OCI-LY7 (cell line): ENCODE data around the gene DLX1. TPM values are rescaled to one million over a fixed set of nuclear protein-coding genes. Genes with fewer than 3 reads are reported as not detected.

Experiments used
- BruUV-seq: library from RNA; stranded (reverse); fragments of 400-500 nt; replicated peaks from 2 replicates; lab custom pipeline; 2021; lab: Mats Ljungman, UMichigan
- CTCF ChIA-PET: fragments of 300-600 bp; sonication (Branson Sonifier 250); formaldehyde crosslinking; loops from one replicate; lab custom pipeline; 2022; ENCODE audit warnings: antibody characterized with exemption; ENCODE audit not compliant: unreplicated experiment; lab: Charles Lee
- POLR2A ChIA-PET: fragments of 300-600 bp; sonication (Branson Sonifier 250); formaldehyde crosslinking; loops from one replicate; lab custom pipeline; 2022; ENCODE audit warnings: antibody characterized with exemption; lab: Charles Lee
- DNase-seq: peaks from one replicate; pipeline ENCODE4 v3.0.0-alpha.2; 2015; ENCODE audit warnings: low spot score
- H2AFZ ChIP-seq: fragments of 200-600 bp; sonication (generic), shearing (Covaris generic); 2 replicates; pipeline ENCODE4 v1.6.1; 2014; ENCODE audit warnings: mild to moderate bottlenecking, antibody characterized with exemption, low read length, moderate library complexity
- H3K27ac ChIP-seq: fragments of 200-600 bp; sonication (generic); 2 replicates; pipeline ENCODE4 v1.5.1; 2014; ENCODE audit warnings: mixed run types, low read depth, mild to moderate bottlenecking, moderate library complexity, low read length, inconsistent platforms; ENCODE audit not compliant: poor library complexity, severe bottlenecking
- H3K36me3 ChIP-seq: fragments of 200-600 bp; sonication (generic); 2 replicates; pipeline ENCODE4 v1.6.1; 2014; ENCODE audit warnings: mild to moderate bottlenecking, antibody characterized with exemption, low read length, moderate library complexity, mixed read lengths; ENCODE audit not compliant: insufficient read depth
- H3K4me1 ChIP-seq: fragments of 200-600 bp; sonication (generic); 2 replicates; pipeline ENCODE4 v1.5.1; 2014; ENCODE audit warnings: mild to moderate bottlenecking, low read length; ENCODE audit not compliant: insufficient read depth, poor library complexity, severe bottlenecking
- H3K4me2 ChIP-seq: fragments of 200-600 bp; sonication (generic); 2 replicates; pipeline ENCODE4 v1.6.1; 2014; ENCODE audit warnings: mild to moderate bottlenecking, low read length
- H3K4me3 ChIP-seq: fragments of 200-600 bp; sonication (generic); 2 replicates; pipeline ENCODE4 v1.5.1; 2014; ENCODE audit warnings: mild to moderate bottlenecking, low read depth, low read length; ENCODE audit not compliant: poor library complexity, severe bottlenecking
- H3K79me2 ChIP-seq: fragments of 200-600 bp; sonication (generic); 2 replicates; pipeline ENCODE4 v1.6.1; 2016; ENCODE audit warnings: low read depth, mild to moderate bottlenecking, low read length, moderate library complexity, mixed read lengths; ENCODE audit not compliant: insufficient read depth
- H3K9me2 ChIP-seq: fragments of 200-600 bp; sonication (generic); 2 replicates; pipeline ENCODE4 v1.6.1; 2016; ENCODE audit warnings: mild to moderate bottlenecking, low read length, mixed read lengths; ENCODE audit not compliant: insufficient read depth
- H3K9me3 ChIP-seq: fragments of 200-600 bp; sonication (generic); 2 replicates; pipeline ENCODE4 v1.6.1; 2014; ENCODE audit warnings: mild to moderate bottlenecking, mixed run types, low read length, mixed read lengths
- H4K20me1 ChIP-seq: fragments of 200-600 bp; sonication (generic); 2 replicates; pipeline ENCODE4 v1.6.1; 2014; ENCODE audit warnings: mild to moderate bottlenecking, antibody characterized with exemption, low read length, moderate library complexity, mixed read lengths; ENCODE audit not compliant: insufficient read depth
- EZH2phosphoT487 ChIP-seq: fragments of 200-600 bp; sonication (generic); IDR thresholded peaks from 2 replicates; pipeline ENCODE4 v1.6.1; 2018; ENCODE audit warnings: low read depth, borderline replicate concordance, mild to moderate bottlenecking, mixed run types, antibody characterized with exemption, low read length, moderate library complexity, mixed read lengths
- intact Hi-C: fragments of 100-400 bp; cut with micrococcal nuclease; formaldehyde crosslinking; loops from one replicate; pipeline ENCODE4 v1.10.0; 2022; ENCODE audit not compliant: unreplicated experiment
- total RNA-seq, 2 experiments: library from RNA; depleted of rRNA in 1 of 2; stranded (reverse); fragments of >200 nt in 1 of 2; shearing (Covaris generic) in 1 of 2; gene quantifications; 2 replicates each; pipeline ENCODE4 v1.2.3, GENCODE V29; 2014 to 2022
- TF ChIP-seq, protein P1 (sequence below): fragments of 200-600 bp; sonication (generic); conservative IDR thresholded peaks from 2 replicates; pipeline ENCODE4 v1.5.1; 2014; ENCODE audit warnings: mild to moderate bottlenecking, antibody characterized with exemption, low read length, moderate library complexity, mixed read lengths

Gene DLX1
- total RNA-seq, 2 experiments from 2014 or later, result not detected

DNA sequence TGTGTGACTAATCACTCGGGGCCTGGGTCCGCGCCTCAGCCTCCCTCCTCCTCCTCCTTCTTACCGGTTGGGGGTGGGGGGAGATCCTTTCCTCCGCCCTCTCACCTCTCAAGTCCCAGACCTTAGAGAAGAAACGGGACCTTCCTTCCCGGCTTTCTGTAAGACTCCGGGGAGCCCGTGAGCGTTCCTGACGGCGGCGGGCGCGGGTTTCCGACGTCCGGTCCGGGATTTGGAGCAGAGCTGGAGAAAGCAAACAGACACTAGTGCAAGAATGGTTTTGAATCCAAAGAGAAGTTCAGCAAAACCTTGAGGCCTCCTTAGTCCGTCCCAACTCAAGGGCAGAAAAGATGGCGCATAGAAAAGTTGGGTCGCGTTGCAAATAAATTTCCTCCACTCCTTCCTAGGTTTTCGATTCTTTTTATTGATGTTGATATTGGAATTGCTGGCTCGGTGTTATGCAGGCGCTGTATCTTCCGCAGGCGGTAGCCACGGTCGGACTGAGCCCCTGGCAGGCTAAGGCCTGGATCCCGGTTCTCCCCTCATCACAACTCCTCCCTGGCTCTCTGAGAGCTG lies 2.0 kb downstream of the DLX1 start:
- DNase-seq, result no peak
- ChIA-PET POLR2A (no interaction called here), CTCF (interaction anchor here (0.6 kb wide), 1 partner anchor 226 kb away, joined by 3 read pairs; no protein-coding TSS in a partner anchor)
- intact Hi-C loops, result no loop called here
- Histone ChIP-seq H4K20me1 (no peaks in the 10 kb centered on the region), H3K9me3 (no peaks in the 10 kb centered on the region), H3K4me1 (peaks cover 6% of the 10 kb centered on the region), H3K4me3 (no peak overlapping the region), H3K36me3 (no peaks in the 10 kb centered on the region), H3K4me2 (no peak overlapping the region), H3K79me2 (no peaks in the 10 kb centered on the region), H3K9me2 (no peaks in the 10 kb centered on the region), H3K27ac (no peak overlapping the region), H2AFZ (no peak overlapping the region)
- TF ChIP-seq EZH2phosphoT487, result no peak
- TF ChIP-seq, protein P1, sequence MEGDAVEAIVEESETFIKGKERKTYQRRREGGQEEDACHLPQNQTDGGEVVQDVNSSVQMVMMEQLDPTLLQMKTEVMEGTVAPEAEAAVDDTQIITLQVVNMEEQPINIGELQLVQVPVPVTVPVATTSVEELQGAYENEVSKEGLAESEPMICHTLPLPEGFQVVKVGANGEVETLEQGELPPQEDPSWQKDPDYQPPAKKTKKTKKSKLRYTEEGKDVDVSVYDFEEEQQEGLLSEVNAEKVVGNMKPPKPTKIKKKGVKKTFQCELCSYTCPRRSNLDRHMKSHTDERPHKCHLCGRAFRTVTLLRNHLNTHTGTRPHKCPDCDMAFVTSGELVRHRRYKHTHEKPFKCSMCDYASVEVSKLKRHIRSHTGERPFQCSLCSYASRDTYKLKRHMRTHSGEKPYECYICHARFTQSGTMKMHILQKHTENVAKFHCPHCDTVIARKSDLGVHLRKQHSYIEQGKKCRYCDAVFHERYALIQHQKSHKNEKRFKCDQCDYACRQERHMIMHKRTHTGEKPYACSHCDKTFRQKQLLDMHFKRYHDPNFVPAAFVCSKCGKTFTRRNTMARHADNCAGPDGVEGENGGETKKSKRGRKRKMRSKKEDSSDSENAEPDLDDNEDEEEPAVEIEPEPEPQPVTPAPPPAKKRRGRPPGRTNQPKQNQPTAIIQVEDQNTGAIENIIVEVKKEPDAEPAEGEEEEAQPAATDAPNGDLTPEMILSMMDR, result no peak
- BruUV-seq, result no TSS peak

DNA sequence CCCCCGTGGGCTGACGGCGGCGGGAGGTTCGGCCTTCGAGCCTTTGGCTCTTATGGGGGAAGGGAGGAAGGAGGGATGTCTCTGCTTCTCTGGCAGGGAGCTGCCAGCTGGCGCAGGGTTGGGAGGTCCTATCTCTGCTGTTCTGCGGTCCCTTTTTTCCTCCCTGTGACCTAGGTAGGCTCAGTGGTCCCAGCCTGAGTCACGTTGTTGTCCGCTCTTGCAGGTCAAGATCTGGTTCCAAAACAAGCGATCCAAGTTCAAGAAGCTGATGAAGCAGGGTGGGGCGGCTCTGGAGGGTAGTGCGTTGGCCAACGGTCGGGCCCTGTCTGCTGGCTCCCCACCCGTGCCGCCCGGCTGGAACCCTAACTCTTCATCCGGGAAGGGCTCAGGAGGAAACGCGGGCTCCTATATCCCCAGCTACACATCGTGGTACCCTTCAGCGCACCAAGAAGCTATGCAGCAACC lies 2.5 kb downstream of the DLX1 start:
- POLR2A ChIA-PET, result no interaction called here
- no peaks in the 10 kb centered on the region for H3K36me3 ChIP-seq
- no TSS peak for BruUV-seq
- H3K9me3 ChIP-seq, result no peaks in the 10 kb centered on the region
- DNase-seq, result no peak
- no peak overlapping the region for H3K27ac ChIP-seq
- TF ChIP-seq EZH2phosphoT487, result no peak
- TF ChIP-seq, protein P1, result no peak
- H3K9me2 ChIP-seq, result no peaks in the 10 kb centered on the region
- no peak overlapping the region for H3K4me2 ChIP-seq
- H3K4me1 ChIP-seq, result peaks cover 6% of the 10 kb centered on the region
- intact Hi-C loops, result no loop called here
- no peak overlapping the region for H3K4me3 ChIP-seq
- no peaks in the 10 kb centered on the region for H4K20me1 ChIP-seq
- H3K79me2 ChIP-seq, result no peaks in the 10 kb centered on the region
- CTCF ChIA-PET, result interaction anchor here (0.6 kb wide), 1 partner anchor 227 kb away, joined by 3 read pairs; no protein-coding TSS in a partner anchor
- H2AFZ ChIP-seq, result no peak overlapping the region

DNA sequence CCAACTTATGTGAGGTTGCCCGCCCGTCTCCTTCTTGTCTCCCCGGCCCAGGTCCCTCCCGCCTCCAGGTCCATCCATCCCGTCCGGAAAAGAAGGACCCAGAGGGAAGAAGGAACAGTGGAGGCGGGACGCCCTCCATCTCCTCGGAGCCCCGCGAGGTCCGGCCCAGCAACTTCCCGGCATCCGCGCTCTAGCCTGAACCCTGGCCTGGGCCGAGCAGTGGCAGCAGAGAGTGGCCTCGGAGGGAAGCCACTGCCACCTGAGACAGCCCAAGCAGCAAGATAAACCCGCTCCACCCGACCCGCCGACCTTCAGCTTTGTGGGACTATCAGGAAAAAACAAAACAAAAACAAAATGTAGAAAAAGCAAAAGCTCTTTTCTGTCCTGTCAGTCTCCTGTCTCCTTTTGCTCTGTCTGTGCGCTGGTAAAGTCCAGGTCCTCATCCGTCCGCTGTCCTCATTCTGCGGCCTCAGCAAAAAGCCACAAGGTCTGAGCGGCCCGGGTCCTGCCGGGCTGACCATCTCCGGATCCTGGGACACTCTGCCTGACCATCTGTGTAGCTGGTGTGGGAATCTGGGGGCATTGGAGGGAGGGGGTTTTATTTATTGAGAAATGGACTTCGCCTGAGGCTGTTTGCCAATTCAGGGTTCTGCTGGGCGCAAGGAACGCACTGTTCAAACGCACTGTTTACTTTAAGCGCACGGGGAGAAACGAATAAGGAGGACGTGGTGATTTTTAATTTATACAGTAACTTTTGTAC lies 3.1 kb downstream of the DLX1 start:
- no peak for DNase-seq
- Histone ChIP-seq H3K27ac (no peak overlapping the region), H3K79me2 (no peaks in the 10 kb centered on the region), H3K4me1 (peaks cover 6% of the 10 kb centered on the region), H3K4me3 (no peak overlapping the region), H3K9me3 (no peaks in the 10 kb centered on the region), H3K9me2 (no peaks in the 10 kb centered on the region), H3K4me2 (no peak overlapping the region), H2AFZ (no peak overlapping the region), H3K36me3 (no peaks in the 10 kb centered on the region), H4K20me1 (no peaks in the 10 kb centered on the region)
- ChIA-PET POLR2A (no interaction called here), CTCF (interaction anchor here (0.6 kb wide), 1 partner anchor 227 kb away, joined by 3 read pairs; no protein-coding TSS in a partner anchor)
- no peak for TF ChIP-seq EZH2phosphoT487
- TF ChIP-seq, protein P1, result no peak
- intact Hi-C loops, result no loop called here
- no TSS peak for BruUV-seq
